T follicular helper cell (primary cell): Measurements from ENCODE around the gene DSCAM.

Experiments
- DNase-seq: peaks from one replicate; pipeline ENCODE4 v3.0.0-alpha.2; 2020; ENCODE audit warnings: low read depth

Gene DSCAM

DNA sequence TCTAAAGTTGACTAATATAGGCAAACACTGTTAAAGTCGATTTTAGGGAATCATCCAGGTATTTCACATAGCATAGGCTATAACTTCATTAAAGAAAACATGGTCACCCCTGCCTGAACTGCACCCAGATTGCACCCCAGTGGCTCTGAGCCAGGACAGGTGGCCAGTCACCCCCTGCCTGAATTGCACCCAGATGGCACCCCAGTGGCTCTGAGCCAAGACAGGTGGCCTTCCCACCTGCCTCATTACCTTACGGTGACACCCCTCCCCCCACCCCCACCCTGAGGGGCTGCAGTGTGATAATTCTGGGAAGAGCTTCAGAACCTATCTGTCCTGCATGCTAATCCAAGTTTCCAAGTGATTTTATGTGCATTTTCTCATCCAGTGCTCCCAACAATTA, 78.9 kb downstream of the DSCAM start:
- DNase-seq = no peak

DNA sequence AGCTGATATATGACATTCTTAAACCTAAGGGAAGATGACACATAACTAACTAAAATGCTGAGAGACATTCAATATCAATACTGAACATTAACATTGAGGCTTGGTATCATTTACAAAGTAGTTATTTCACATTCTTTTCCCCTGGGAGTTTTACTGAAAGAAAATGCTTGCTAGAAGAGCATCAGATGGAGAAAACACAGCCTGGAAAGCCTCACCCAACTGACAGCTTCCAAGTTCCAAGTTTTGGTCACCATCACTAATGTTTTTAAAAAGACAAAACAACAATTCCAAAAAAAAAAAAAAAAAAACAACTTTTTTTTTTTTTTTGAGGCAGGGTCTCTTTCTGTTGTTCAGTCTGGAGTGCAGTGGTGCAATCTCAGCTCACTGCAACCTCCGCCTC, 80.6 kb downstream of the DSCAM start:
- no peak for DNase-seq

DNA sequence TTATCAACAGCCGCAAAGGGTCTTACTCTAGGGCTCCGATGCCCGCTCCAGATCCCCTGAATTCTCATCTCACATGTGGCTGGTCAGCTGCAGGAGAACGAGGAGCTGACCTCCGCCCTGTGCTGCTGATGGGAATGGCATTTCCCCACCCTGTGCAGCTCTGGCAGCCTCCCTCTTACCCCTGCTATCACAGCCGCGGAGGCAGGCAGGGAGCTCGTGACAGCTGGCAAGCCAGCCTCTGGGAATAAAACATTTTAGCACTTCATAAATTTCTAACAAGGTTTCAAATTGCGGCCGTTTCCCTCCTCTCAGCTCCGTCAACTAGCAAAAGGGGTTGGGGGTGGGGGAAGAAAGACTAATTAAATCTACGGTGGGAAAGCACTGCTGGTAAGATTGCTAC, 81.1 kb downstream of the DSCAM start:
- DNase-seq = no peak

DNA sequence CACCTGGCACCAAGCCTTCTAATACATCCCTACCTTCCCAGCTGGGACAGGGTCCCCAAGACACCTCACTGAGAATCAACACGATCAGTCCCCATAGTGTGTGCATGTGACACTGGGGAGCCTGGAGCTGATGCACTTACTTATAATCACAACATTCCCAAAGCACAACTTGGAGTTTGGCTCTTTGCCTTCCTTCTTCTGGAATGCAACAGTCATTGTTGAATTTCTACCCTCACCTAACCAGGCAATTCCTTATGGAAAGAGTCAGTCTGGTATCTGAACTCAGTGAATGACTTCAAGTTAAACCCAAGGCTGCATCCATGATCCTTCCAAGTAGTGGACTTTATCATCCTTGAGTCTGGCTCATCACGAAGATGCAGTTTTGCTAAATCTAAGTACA, 86.1 kb downstream of the DSCAM start:
- no peak for DNase-seq

DNA sequence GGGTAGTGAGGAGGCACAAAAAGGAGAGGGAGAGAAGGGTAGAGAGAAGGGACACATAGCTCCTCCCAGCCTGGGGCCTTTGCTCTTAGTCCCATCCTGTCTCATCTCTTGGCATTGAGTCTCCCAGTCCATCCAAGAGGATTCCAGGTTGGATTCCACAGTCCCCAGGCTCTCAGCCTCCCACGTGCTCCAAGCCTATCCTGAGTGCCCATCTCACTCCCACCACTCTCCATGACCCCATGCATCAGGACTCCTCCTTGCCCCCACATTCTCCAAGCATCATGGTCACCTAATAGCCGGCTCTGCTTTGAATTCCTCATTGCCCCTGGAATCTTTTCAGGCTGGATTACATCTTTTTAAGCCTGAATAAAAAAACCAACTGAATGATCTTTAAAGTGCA, 87.9 kb downstream of the DSCAM start:
- no peak for DNase-seq

DNA sequence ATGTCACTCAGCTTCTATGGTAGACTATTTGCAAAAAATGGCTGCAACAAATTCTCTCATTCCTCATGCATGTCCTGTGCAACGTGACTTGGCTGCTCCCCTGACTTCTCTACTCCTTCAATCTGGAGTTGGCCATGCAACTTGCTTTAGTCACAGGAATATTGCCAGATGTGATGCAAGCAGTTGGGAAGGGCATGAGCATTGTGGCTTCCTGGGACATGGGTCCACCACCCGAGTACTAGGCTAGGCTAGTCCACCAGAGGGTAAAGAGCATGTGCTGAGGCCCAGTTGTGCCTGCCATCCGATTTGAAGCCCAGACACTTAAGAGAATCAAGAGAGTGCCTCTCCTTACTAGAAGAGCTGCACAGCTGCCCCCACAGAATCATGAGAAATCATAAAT, 89.6 kb downstream of the DSCAM start:
- DNase-seq = no peak

DNA sequence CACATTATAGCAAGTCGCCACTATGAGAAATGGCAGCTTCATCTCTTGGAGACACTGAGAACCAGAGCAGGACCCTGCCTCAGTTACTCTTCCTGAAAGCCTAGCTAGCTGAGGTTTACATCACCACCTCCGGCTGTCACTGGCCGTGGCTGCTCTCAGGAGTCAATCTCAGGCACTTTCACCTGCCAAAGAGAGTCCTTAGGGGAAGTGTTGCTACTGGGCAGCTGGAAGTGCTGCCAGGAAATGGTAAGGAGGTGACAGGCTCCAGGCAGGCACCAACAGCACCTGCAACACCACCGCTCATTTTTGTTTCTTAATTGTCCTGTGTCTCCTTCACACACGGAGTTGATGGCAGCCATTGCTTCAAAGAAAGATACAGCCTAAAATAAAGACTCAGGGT, 92.5 kb downstream of the DSCAM start:
- DNase-seq = no peak

DNA sequence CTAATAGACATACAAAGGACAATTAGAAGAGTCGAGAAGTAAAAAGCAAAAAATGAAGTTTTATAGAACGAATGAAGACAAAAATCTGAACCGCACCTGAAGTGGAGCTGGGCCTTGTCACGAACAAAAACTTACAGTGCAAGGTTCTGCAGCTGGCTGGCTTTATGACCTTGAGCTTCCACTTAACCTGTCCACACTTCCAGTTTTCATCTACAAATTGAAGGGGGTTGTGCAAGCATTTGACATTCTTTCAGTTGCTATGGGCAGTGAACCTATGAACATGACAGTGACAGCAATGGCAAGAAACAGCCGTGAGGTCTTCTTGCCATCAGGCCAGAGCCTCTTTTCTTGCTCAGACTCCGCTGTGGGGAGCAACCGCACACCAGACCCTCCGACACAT, 93.2 kb downstream of the DSCAM start:
- no peak for DNase-seq

DNA sequence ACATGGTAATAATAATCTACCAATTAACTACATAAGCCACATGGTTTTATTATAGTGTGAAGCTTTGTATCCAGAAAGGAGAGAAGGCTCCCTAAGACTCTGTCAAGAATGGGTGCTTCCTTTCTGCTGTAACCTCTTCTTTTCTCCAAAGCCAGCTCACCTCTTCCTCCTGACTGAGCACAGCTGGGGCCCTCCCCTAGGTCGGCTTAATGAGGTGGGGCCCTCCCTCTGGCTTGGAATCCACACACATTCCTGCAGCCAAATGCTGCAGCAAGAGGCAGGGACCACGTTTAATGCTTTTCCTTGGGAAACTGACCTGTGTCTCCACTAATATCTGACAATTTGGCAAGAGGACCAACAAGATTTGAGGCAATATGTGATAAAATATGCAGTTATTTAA, 94.8 kb downstream of the DSCAM start:
- no peak for DNase-seq

DNA sequence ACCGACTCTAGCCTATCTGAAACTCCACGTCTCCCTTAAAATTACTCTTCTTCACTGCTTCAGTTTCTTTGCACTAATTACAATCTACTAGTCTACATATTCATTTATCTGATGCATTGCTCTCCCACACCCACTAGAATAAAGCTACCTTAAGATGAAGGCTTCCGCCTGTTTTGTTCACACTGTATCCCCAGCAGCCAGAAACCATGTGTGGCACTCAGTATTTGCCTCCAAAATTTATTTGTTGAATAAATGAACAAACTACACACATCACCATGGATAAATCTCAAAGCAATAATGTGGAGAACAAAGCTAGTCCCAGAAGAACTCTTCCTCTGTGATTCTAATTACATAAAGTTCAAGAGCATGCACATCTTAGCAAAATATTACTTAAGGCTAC, 95.7 kb downstream of the DSCAM start:
- no peak for DNase-seq

DNA sequence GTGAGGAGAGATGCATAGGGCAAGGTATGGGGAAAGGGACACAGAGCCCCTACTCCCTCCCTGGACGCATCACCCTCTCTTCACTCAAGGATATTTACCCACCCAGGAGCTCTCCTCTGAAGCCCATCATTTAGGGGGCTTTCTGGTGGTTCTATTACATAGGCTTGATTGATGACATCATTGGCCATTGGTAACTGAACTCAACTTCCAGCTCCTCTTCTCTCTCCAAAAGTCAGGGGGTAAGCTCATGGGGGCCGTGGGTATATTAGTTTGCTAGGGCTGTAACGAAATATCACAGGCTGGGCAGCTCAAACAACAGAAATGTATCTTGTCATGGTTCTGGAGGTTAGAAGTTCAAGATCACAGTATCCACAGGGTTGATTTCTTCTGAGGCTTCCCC, 110.8 kb downstream of the DSCAM start:
- no peak for DNase-seq

DNA sequence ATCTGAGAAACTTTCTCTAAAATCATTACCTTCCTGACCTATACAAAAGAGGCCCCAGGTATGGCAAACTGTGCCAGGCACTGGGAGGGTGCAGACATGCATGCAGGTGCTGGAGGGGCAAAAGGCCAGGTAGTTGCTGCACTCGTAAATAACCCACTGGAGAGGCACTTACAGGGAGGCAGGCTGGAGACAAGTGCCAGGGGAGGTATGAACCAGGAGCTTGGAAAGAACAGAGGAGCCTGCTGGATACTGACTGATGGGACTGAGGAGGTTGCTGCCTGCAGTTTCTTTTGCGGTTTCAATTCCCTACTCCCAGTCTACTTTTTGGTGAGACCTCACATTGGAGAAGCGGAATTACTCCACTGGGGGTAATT, 113.9 kb downstream of the DSCAM start:
- DNase-seq = no peak

DNA sequence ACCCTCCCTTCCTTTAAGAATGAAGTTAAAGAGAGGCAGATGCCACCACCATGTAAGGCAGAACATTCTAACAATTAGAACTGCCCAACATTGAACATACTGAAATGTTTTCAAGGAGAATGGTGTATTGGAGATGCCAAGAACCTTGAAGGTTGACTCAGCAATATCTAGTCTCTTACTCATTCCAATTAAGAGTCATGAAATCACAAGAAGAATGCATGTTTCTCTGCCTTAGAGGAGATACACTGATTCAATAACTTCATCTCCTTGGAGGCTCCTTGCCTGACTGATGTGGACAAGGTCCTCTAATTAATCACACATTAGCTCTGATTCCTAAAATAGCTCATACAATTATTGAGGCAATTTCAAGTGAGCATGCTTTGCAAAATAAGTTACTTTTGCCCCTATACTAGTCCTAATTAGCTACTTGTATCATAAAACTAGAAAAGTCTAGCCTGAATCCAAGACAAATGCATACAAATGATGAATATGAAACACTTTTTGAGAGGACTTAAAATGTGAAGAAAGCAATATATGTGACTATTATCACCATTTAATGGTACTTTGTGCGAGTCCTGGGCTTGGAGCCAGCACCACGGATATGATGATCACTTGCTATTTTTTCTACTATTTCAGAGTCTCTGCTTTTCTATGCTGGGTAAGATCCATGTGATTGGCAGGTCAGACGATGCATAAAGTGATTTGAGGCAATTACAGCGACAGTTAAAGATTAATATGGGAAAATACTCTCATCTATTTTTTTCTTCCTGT, 114.5 kb downstream of the DSCAM start:
- DNase-seq = no peak

DNA sequence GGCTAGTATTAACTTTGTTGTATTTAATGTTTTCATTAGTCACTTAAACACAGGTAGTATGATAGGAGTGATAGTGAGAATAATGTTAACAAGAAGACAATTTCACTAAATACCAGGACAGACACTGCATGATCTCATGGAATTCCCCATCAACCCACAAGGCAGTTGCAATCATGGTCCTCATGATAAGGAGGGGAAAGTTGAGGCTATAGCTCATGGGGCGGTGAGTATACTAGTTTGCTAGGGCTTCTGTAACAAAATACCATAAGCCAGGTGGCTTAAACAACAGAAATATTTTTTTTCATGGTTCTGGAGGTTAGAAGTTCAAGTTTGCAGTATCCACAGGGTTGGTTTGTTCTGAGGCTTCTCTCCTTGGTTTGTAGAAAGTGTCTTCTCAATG, 115.8 kb downstream of the DSCAM start:
- no peak for DNase-seq

DNA sequence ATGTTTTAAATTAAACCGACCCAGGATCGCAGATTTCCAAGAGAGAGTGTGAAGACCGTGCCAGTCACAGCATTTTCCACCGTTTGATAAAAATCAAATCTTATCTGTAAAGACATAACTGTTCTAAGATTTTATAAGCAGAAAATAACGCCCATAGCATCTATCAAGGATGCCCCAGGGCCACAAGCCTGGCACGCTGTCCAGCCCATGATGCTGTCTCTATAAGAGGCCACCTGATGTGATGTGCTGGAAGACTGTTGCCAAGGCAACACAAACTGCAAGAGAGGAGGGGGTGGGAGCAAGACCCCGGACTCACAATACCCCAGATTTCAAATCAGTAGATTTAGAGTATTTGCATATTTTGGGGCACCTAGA, 116.5 kb downstream of the DSCAM start:
- no peak for DNase-seq

DNA sequence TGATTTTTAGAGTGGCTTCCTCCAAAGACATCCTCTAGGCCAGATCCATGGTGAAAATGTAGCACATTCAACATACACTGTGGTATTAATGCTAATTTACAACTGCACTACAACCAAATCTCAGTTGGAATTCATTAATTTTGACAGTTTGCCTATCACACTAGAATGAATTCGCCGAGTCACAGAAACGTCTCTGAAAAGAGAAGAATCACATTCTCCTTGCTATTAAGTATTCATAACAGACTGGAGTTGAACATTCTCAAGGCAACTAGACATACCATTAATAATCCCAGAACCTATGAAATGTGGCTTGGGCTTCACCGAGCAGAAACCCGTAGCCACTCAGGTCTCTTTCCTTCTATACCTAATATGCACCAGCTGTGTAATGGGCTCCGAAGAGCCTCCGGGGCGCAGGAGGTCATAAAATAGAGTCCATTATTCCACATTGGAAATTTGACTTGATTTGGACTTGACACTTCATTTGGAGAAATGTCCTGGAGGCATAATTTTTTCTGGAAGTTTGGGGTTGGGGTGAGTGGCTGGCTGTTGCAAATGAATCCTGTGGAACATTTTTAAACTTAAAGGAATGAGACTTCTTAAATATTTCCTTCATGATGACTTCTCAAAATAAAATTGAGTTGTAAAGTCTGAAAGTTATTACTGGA, 117.1 kb downstream of the DSCAM start:
- DNase-seq = no peak

DNA sequence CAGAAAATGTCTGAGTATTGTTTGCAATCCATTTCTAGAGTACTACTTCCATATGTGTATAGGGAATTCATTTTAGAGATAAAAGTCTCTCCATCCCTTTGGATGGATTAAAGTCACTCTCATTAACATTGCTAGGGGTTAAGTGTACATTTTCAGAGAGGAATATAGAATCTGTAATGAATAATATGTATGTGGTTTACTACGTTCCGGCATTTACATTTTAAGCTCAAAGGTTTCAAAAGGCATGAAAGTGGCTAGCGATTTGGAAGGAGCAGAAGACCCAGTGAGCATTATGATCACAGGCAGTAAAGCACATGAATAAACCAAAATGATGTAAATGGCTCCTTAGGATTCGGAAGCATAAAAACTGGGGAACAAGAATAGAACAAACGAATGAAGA, 123.0 kb downstream of the DSCAM start:
- DNase-seq = no peak

DNA sequence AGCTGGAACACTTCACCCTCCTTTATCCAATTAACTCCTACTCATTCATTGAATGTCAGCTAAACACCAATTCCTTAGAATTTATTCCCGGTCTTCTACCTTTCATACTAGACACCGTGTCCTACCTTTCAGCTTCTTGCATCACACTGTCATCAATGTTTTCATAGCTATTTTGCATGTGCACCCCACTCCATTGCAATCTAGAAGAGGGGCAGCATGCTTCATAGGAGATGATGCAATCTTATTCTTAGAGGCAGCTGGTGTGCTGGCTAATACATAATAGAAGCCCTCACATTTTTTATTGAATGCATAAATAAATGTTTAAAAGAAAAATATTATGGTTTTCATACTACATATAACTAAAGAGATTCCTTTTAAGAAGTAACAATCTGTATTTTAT, 123.6 kb downstream of the DSCAM start:
- no peak for DNase-seq

DNA sequence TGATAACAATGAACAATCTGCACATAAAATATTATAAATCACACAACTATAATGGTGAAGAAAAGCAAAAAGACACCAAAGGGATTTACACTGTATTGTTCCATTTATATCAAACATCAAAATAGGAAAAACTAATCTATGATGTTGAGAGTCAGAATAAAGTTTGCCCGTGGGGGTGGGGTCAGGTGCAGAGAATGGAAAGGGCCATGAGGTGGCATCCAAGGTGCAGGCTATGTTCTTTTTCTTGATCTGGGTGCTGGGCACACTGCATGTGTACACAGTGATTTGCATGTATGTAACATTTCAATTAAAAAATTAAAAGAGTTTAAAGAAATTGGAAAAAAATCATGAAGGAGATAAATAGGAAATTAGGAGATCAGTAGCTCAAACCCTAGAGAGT, 127.3 kb downstream of the DSCAM start:
- no peak for DNase-seq

DNA sequence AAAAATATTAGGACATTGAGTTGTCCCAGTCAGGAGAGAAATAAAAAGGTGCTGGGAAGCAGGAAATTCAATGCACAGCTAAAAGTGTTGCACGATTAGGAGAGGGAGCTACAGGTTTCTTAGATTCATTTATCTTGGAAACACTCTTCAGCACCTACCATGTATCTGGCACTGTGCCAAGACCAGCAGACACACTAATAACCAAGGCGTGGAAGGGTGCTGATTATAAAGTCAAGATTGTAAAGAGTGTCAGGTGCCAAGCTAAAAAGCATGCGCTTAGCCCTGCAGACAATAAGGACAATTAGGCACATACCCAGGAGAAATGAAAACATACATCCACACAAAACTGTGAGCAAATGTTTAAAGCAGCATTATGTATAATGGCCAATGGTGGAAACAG, 129.9 kb downstream of the DSCAM start:
- DNase-seq = no peak

DNA sequence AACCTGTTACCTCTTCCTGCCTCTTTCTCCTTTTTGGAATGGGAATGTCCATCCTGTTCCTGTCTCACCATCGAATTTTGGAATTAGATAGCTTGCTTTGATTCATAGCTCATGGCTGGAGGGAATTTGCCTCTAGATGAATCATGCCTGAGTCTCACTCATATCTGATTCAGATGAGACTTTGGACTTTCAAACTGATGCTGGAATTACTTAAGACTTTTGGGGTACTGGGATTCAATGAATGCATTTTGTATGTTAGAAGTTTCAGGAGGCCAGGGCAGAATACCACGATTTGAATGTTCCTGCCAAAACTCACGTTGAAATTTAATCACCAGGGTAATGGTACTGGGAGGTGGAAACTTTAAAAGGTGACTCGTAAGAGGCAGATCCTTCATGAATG, 132.4 kb downstream of the DSCAM start:
- no peak for DNase-seq

DNA sequence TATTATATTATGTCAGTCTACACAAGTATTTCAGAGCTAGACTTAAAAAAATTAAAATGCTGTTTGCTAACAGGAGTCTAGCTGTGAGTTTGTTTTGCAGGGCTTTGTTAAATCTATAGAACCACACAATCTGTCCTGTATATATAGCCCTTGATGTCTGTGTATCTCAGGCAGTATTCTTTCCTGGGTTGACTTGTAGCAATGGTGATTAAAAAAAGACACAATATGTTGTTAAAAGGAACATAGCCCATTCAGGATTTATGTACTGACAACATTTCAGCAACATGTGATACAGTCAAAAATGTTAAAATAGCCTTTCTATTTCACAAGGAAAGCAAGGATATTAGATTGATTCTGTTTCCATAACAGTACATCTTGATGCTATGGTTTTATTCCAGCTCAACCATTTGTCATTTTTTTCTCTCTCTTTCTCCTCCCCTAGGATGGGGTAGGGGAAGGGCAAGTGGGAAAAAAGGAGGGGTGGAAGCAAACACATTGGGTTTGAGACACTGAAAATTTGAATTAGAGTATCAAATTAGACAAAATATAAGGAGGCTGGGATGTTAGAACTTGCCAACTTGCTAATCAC, 139.2 kb downstream of the DSCAM start:
- no peak for DNase-seq

DNA sequence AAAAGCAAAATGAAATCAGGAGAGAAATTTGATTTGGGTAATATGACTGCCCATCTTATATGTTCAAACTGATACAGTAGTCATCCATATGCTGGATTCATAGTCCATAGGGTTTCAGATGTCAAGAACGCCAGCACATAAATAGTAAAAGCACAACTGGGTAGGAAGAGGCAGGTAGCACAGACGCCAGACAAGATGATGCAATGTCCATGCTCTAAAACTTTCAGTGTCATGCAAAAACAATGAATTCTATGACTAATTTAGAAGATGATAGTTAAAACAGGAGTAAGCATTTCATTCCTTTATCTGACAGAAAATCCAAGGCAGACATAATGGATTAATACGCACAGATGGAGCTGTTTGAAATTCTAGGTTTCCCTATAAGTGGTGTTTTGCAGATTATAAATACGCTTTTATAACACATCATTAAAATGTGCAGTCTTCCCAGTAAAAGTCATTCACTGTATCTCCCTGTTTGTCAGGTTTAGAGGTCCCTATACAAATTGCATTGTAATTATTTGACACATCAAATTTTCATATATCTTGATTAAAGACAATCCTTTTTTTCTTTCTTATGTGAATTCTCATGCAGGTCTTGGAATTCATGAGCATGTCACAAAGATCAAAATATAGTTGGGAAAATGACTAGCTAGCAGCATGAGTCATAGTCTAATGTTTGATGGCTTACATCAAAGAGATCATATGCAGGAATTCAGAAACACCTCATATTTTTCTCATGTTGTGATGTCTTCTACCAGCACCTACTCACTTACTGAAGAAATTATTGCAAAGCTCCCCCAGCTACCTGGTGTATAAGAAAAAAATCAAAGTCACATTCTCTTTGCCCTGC, 139.9 kb downstream of the DSCAM start:
- DNase-seq = no peak
